Measurements from ENCODE around the gene NPAS2.

NPAS2 gene

DNA sequence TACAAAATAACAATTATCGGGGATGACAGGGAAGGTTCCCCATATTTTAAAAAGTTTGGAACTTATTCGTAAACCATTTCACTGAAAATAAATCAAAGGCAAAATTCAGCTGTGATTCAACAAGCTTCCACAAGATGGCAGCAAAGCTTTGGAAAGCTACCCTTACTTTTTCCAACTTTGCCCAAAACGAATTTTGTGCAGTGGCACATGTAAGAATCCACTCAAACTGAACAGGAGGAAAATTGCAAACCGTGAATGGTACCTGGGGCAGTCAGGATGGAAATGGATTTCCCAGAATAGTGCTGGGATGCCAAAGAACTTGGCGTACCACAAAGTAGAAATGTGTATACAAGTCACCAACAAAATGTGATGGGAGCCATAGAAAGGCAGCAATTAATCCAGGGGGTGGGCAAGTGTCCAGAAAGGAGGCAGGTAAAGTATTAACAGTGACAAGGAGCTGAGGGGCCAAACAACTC, 192.8 kb downstream of the NPAS2 start:
- peak; percentile 63 for DNase-seq (ENCODE audit: low read depth)

DNA sequence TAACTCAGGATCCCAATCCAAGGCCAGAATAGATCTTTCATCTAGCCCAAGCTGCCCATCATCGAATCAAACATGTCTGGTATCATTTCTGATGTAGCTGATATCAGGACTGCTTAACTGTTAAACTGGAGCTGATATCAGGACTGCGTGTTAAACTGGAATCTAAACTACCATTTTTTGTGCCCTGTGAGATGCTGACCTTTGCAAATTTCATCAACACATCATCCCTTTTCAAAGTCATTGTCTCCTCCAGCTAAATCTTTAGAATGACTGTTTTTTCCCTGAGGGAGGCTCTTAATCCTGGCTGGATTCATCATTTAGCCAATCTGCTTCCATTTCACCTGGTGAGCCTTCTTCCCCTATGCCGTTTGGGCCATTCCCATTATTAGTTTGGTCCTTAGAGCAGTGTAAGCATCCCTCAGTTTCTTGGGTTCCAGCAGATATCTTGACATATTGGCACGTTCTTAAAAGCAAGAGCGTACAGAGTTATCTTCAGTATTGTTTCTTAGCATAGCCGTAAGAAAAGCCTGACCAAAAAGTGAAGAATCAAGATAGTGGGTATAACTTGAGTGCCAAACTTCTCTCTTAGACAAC, 194.4 kb downstream of the NPAS2 start:
- DNase-seq (ENCODE audit: low read depth): no peak

DNA sequence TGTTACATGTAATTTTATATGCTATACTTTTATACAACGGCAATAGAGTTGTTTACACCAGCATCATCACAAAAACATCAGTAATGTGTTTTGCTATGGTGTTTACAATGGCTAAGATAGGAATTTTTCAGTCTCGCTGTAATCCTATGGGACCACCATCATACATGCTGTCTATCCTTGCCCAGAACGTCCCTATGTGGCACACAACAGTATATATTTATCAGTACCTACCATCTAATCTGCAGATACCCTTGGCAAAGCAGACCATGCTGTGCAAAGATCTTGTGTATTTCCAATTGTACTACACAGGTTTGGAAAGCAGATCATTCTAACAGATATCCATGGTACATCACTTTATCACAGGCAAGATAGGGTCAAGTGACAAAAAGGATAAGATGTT, 197.4 kb downstream of the NPAS2 start:
- DNase-seq (ENCODE audit: low read depth): no peak

DNA sequence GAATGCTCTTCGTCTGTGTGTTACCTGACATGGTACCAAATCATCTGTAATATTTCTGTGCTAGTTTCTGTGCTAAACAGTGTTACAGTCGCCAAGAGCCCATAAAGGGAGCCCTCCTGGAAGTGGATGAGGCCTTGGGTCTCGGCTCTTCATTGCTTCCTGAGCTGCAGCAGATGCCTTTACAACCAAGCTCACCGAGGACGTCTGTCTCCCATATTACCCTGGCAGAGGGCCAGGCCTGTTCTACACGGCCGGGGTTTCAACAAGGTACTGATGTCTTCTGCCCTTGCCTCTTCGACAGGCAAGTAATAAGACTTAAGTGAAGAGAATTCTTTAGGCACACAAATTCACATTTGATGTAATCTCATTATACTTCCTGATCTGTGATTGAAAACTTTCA, 199.0 kb downstream of the NPAS2 start:
- no peak for DNase-seq (ENCODE audit: low read depth)

DNA sequence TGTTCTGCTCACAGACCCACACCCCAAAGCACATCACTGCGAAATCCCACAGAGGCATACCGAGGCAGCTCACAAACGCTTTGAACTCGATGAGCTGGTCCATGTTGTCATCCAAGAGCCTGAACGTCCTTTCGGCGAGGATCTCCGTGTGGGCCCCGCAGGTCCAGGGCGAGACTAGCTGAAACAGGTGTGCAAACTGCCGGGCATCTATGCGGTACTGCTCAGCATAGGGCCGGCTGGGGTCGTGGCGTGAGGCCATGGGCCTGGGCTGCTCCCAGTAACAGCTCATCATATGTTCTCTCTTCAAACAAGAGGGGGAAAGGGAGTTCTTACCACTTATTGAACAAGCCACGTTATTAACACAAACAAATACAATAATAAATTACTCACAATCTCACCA, 202.3 kb downstream of the NPAS2 start:
- DNase-seq (ENCODE audit: low read depth): no peak

DNA sequence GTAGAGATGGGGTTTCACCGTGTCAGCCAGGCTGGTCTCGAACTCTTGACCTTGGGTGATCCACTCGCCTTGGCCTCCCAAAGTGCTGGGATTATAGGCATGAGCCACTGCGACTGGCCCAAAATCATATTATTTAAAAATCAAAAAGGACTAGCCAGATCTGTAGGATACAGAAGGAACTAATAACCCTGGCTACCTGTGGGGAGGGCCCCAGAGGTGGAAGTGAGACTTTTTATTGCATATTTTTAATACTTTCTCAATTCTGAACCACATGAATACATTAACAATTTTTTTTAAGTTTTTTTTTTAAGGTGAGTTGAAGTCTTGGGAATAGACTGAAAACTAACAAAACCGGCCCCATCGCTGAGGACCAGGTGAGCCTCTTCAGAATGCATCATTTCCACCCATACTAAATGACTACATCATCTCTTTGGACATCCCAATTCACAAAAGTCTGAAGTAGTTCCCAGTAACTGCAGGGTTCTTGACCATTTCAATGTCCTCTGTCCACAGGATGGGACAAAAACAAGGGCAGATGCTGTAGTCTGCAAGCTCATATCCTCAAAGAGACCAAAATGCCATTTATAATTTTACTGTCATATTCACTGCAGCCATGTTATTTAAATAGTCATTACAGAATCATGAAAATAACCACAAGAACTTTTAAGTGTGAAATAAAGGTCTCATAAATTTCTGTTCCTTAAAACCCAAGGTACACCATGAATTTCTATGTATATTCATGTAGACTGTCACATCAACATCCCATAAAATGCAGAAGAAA, 203.6 kb downstream of the NPAS2 start:
- DNase-seq (ENCODE audit: low read depth): no peak

DNA sequence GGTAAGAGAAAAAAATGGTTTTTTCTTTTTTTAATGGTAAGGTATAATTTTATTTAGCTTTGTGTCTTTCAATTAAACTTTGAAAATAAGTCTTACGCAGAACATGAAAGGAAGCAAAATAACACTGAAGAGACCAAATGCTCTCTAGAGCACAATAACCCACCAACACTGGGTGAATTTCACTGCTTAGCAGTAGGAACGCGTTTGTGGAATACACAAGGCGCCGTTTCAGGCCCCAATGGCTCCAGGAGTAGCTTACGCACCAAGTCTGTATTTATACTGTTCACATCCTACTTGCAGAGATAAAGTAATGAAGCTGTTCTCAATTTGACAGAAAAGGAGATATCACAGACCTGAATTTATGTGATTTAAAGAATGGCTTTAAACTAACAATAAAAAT, 205.6 kb downstream of the NPAS2 start:
- no peak for DNase-seq (ENCODE audit: low read depth)

DNA sequence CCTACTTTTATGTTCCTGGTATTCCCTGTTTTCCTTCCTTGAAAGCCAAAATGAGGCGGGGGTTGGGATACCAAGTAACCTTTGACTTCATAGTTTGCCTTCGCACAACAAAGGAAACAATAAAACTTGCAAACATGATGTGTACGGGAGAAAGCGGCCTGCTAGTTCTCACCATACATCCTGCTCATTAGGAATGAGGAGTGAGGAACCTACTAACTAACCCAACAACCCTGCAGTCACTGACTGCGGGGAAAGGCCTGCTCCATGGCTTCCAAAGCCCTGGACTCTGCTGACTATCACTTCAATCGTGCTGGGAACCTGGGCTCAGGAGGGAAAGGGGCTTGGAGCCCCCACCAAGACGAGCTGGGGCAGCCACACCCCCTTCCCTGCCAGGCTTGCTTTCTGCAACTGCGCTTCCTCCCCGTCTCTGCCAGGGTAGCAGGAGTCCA, 206.3 kb downstream of the NPAS2 start:
- DNase-seq (ENCODE audit: low read depth): no peak

DNA sequence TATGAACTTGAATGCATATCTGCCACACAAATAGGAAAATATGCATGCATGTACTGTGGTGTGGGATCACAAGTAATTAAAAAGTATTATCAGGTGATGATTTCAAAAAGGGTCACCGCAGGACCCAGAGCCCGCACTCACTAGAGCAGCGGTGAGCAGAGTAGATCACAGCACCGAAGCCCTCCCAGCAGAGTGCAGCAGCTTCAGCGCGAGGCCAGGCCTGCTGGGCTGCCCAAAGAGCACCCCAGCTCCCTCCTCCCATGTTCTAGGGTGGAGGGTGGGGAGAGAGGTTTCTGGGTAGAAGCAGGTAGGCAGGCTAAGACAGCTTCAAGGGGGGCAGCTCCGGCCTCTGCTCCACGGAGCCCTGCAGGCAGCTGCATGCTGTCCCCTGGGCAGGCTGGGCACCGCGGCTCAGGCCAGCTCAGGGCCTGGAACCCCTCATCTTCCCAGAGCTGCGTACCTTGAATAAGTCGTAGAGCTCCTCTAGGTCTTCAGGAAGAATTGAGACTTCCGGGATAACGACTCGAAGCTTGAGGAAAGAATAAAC, 207.1 kb downstream of the NPAS2 start:
- no peak for DNase-seq (ENCODE audit: low read depth)

DNA sequence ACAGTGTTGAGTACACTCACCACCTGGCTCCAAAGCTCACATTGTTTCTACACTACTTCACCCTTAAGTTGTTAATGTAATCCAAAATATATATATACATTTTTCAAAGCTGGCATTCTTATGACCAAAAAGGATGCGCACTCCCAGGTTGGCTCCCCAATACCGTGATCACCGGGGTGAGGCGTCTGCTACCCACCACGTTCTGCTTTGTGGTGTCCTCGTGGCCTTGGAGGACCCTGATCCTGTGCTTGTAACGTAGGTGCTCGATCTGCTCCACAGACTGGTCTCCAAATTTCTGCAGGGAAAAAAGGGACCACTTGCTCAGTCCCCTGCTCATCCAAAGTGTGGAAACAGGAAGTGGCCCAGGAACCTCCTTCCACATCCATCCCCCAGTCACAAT, 207.9 kb downstream of the NPAS2 start:
- DNase-seq (ENCODE audit: low read depth): no peak

DNA sequence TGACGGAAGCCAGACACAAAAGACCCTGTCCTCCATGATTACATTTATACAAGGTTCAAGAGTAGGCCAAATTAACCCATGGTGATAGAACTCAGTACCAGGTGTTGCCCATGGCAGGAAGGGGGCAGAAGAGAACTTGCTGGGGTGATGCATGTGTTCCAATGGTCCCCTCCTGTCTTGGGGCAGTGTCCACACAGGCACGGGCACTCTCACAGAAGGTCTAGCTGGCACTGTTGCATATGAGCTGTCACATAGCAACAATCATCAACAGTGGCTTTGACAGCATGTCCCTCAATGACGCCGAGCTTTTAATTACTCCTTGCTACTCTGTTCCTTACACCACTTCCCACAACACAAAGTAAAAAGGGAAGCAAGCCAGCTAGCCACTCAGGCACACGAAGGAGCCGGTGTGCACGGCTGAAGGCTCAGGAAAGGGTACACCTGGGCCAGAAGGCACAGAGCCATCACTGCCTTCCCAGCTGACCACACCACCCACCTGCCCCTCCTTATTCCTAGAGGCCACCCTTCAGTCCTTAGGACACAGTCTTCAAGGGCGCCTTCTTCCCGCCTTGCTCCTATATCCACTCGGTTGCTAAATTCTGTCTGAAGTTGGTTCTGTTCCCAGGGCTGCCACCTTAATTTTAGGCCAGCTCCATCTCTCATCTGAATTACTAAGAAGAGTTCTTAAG, 211.1 kb downstream of the NPAS2 start:
- no peak for DNase-seq (ENCODE audit: low read depth)

DNA sequence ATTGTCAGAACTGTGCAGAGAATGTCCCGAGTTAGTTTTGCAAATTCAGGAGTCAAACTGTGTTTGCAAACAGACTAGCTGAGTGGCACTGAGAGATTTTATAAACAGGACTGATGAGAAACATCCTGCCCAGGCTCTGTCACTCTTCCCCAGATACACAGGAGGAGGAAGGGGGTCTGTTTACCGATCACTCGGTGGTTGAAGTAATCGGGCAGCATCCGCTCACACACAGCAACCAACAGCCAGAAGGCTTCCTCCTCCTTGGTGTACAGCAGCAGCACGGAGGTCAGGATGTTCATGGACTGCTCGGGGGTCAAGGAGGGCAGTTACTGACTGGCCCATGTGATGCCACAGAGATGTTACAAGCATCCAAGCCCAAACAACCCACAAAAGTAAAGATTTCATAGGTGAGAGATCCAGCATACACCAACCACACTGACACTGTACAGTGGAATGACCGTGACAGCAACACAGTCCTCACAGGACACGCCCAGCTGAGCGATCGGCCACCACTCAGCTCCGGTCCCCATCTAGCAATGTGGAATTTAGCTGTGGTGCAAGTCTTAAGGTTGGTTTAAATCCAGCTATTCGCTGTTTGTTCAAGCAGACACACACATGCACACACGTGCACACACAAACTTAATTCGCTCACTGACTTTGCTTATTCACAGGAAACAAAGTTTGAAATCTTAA, 212.3 kb downstream of the NPAS2 start:
- no peak for DNase-seq (ENCODE audit: low read depth)

DNA sequence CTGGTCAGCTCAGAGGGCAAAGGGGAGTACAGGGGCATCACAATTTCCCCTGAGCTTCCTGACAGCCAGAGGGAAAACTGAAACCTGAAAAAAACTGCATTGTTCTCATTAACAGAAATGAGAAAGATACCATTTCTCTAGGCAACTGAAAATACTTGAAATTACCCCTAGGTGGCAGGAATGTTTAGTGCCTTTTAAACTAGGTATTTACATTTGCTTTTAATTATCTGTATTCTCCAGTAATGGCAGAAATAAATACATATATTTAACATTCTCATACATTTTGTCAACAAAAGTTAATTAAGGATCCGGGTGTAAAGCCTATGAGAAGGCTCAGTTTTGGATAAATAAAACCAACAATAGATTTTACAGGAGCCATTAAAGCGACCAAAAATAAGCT, 216.6 kb downstream of the NPAS2 start:
- peak; percentile 63 for DNase-seq (ENCODE audit: low read depth)

DNA sequence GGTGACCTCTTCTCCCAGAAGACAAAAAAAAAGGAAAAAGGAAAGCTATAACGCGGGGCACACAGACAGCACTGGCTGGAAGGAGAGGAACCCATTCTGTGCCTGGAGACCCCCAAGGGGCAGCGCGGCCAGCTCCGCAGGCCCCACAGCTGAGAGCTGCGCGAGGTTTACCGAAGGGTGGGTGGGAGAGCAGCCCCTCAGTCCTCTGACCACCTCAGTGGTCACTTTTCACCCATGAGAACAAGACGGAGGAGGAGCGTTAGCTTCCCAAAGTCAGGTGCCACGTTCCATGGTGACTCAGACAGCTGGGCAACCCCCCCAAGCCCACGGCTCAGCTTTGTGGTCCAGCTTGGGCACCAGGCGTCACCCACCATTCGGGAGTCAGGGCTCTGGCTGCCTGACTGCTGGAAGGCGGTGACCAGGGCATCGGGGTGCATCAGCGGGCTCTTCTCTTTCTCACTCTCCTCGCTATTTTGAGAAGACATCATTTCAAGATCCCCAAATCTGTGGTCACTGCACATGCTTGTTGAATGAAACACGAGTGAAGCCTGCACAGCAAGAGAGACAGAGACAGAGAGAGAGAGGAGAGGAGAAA, 217.3 kb downstream of the NPAS2 start:
- no peak for DNase-seq (ENCODE audit: low read depth)

DNA sequence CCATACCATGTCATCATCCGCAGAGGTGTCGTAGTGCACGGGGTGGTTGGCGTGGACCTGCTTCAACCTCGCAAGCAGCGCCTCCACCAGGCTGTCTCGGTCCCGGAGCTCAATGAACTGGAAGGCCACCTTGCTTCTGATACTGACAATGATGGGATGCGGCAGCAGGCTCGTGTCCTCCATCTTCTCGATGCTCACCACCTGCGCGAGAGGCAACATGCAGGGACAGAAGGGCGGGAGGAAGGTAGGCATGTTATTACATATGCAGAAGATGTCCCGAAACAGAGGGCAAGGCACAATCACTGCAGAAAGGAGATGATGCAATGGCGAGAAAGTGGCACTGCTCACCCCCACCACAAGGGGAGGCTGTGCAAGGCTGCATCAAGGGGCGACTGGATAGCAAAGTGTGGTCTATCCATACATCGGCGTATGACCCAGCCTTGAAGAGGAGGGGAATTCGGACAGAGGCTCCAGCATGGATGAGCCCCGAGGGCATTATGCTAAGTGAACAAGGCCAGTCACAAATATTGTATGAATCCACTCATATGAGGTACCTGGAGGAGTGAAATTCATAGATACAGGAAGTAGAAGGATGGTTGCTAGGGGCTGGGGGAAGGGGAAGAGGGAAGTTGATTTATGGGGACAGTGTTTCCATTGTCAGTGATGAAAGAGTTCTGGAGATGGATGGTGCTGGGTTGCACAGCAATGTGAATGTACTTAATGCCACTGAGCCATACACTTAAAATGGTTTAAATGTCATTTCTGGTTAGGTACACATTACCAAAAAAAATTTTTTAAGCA, 218.7 kb downstream of the NPAS2 start:
- peak; percentile 51 for DNase-seq (ENCODE audit: low read depth)

DNA sequence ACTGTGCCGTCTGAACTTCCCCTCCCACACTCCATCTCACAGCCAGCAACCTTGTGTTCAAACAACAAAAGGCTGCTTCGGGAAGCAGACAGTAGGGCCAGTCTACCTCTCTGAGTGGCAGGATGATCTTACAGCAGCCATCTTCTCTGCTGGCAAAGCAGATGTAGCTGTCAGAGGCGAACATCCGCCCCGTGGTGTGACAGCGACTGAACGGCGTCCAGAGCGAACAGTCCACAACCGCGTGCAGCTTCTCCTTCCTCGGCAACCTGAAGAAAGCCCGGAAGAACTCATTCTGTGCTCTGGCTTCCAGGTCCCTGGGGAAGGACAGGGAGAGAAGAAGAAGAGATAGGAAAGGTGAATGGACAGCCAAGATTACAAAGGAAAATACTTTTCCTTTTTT, 220.1 kb downstream of the NPAS2 start:
- no peak for DNase-seq (ENCODE audit: low read depth)

DNA sequence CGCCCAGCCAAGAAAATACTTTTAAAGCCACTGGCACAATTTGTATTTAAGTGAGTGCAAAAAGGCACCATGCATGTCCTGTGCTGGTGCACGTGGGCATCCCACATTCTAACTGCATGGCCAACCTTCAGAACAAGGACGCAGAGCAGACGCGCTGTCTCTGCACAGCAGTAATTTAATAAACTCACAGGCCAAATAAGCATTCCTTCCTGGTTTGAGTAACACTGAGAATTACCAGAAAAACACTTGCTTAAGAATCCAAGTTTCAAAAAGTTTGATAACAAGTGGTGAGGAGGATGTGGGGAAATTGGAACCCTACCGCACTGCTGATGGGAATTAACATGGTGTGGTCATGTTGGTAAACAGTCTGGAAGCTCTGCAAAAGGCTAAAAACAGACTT, 220.8 kb downstream of the NPAS2 start:
- DNase-seq (ENCODE audit: low read depth): no peak

DNA sequence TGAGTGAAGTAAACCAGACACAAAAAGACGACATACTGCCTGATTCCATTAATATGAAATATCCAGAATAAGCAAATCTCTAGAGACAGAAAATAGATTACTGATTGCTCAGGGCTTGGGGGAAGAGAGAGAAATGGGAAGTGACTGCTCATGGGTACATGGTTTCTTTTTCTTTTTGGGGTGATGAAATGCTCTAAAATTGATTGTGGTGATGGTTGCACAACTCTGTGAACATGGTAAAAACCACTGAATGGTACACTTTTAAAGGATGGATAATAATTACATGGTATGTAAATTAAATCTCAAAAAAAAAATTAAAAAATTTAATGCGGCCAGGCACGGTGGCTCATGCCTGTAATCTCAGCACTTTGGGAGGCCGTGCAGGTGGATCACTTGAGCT, 221.5 kb downstream of the NPAS2 start:
- no peak for DNase-seq (ENCODE audit: low read depth)

DNA sequence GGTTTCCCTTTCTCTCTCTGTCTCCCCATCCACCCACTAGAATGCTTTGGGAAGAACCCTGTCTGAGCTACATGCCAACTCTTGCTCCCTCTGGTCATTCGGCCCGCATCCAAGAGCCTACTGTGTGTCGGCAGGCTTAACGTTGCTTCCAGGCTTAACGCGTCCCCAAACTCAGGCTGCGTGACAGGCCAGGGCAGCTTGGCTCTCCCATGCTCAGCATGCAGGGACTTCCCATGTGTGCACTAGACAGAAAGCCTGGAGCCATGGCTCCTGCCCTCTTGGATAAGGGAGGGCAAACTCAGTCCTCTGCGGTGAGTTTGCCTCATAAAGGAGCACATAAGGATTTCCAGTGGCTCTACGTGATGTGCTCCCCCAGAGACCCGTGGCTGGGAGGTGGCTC, 225.4 kb downstream of the NPAS2 start:
- no peak for DNase-seq (ENCODE audit: low read depth)

Measured in ELR (cell line).